Endothelial cell of umbilical vein (primary cell): ENCODE data around the gene FOSL2.

ENCODE experiments used
- EZH2 ChIP-seq: IDR thresholded peaks from 2 replicates; pipeline ENCODE4 v1.6.1; 2012; ENCODE audit warnings: borderline replicate concordance, low read depth, mild to moderate bottlenecking, moderate library complexity, low read length, inconsistent platforms; ENCODE audit not compliant: severe bottlenecking
- POLR2A ChIP-seq: IDR thresholded peaks from 2 replicates; pipeline ENCODE4 v1.6.1; 2012; ENCODE audit warnings: low read depth, mild to moderate bottlenecking, control low read depth, low read length
- TF ChIP-seq, protein P1 (sequence below): IDR thresholded peaks from 2 replicates; pipeline ENCODE4 v1.6.1; 2011; ENCODE audit not compliant: insufficient read depth, insufficient read length
- TF ChIP-seq, protein P2 (sequence below), 2 donors: IDR thresholded peaks; 1 replicate in 1 of 2; 2 replicates in 1 of 2; pipeline ENCODE4 v1.5.1; 2011; ENCODE audit warnings: low read length in 2 of 2, mild to moderate bottlenecking in 2 of 2, moderate library complexity in 2 of 2, control low read depth in 1 of 2, inconsistent platforms in 1 of 2, low read depth in 1 of 2; ENCODE audit not compliant: insufficient read depth in 1 of 2; ENCODE audit errors: extremely low read depth in 1 of 2

DNA sequence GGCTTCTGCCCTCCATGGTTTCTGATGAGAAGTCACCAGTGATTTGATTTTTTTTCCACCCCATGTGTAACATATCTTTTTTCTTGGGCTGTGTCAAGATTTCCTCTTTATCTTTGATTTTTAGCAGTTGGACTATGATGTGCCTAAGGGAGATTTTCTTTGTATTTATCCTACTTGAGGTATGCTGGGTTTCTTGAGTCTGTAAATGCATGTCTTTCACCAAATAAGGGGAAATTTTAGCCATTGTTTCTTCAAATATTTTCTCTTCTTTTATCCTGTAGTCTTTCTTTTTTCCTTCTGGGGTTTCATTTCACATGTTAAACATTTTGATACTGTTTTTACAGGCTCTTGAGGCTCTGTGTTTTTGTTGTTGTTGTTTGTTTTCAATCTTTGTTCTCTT is 69.5 kb downstream of the FOSL2 start:
- TF ChIP-seq EZH2 = no peak
- TF ChIP-seq, protein P1, sequence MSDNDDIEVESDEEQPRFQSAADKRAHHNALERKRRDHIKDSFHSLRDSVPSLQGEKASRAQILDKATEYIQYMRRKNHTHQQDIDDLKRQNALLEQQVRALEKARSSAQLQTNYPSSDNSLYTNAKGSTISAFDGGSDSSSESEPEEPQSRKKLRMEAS = no peak
- TF ChIP-seq, protein P2, sequence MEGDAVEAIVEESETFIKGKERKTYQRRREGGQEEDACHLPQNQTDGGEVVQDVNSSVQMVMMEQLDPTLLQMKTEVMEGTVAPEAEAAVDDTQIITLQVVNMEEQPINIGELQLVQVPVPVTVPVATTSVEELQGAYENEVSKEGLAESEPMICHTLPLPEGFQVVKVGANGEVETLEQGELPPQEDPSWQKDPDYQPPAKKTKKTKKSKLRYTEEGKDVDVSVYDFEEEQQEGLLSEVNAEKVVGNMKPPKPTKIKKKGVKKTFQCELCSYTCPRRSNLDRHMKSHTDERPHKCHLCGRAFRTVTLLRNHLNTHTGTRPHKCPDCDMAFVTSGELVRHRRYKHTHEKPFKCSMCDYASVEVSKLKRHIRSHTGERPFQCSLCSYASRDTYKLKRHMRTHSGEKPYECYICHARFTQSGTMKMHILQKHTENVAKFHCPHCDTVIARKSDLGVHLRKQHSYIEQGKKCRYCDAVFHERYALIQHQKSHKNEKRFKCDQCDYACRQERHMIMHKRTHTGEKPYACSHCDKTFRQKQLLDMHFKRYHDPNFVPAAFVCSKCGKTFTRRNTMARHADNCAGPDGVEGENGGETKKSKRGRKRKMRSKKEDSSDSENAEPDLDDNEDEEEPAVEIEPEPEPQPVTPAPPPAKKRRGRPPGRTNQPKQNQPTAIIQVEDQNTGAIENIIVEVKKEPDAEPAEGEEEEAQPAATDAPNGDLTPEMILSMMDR (IDR thresholded peaks at IDR 0.05; ENCODE audit: extremely low read depth in 1 of 2, insufficient read depth in 1 of 2, low read depth in 1 of 2, low read length in 2 of 2) = no peak
- TF ChIP-seq POLR2A = no peak
